ENCODE results near the gene C2orf72.

Gene C2orf72

DNA sequence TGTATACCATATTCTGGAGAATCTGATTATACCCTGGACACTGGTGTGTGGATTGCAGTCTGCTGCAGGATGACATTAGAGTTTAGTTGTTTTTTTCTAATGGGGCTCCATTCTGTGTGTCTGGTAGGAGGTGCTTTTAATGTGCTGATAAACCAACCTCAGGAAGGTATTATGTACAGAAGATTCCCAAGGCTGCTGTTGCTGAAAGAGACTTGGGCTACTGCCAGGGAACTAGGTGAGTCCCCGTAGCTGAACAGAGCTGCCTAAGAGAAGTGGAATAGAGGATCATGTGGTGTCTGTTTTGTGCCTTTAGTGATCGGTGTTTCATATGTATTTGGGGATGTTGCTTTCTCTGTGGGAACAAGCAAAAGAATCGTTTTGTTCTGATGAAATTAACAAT is 24.9 kb upstream of the C2orf72 start:
- no peaks in the 10 kb centered on the region for H3K36me3 ChIP-seq (ENCODE audit: insufficient read depth, low read length)
- no peak overlapping the region for H2AFZ ChIP-seq (ENCODE audit: low read length)
- H3K4me2 ChIP-seq (ENCODE audit: low read depth, low read length, poor library complexity, severe bottlenecking) = no peak overlapping the region
- no peak for TF ChIP-seq EZH2phosphoT487 (IDR thresholded peaks at IDR 0.05; ENCODE audit: borderline replicate concordance)
- TF ChIP-seq, protein P1, sequence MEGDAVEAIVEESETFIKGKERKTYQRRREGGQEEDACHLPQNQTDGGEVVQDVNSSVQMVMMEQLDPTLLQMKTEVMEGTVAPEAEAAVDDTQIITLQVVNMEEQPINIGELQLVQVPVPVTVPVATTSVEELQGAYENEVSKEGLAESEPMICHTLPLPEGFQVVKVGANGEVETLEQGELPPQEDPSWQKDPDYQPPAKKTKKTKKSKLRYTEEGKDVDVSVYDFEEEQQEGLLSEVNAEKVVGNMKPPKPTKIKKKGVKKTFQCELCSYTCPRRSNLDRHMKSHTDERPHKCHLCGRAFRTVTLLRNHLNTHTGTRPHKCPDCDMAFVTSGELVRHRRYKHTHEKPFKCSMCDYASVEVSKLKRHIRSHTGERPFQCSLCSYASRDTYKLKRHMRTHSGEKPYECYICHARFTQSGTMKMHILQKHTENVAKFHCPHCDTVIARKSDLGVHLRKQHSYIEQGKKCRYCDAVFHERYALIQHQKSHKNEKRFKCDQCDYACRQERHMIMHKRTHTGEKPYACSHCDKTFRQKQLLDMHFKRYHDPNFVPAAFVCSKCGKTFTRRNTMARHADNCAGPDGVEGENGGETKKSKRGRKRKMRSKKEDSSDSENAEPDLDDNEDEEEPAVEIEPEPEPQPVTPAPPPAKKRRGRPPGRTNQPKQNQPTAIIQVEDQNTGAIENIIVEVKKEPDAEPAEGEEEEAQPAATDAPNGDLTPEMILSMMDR (conservative IDR thresholded peaks at IDR 0.05; ENCODE audit: low read length) = no peak
- no peaks in the 10 kb centered on the region for H3K9me2 ChIP-seq (replicated peaks; ENCODE audit: low read depth, low read length)
- no peaks in the 10 kb centered on the region for H3K79me2 ChIP-seq (ENCODE audit: insufficient read depth, low read length)
- no peaks in the 10 kb centered on the region for H3K27me3 ChIP-seq (ENCODE audit: insufficient read depth, low read length, poor library complexity, severe bottlenecking)
- H3K4me1 ChIP-seq (ENCODE audit: insufficient read depth, low read length, poor library complexity, severe bottlenecking) = no peaks in the 10 kb centered on the region
- no peak overlapping the region for H3K9ac ChIP-seq (ENCODE audit: low read depth, low read length, poor library complexity, severe bottlenecking)
- no peaks in the 10 kb centered on the region for H4K20me1 ChIP-seq (ENCODE audit: insufficient read depth, low read length, poor library complexity, severe bottlenecking)
- no peaks in the 10 kb centered on the region for H3K9me3 ChIP-seq (ENCODE audit: insufficient read depth, low read depth, low read length)
- H3K4me3 ChIP-seq (ENCODE audit: low read length, poor library complexity, severe bottlenecking) = no peak overlapping the region
- no peaks in the 10 kb centered on the region for H3F3A ChIP-seq (ENCODE audit: low read depth)

DNA sequence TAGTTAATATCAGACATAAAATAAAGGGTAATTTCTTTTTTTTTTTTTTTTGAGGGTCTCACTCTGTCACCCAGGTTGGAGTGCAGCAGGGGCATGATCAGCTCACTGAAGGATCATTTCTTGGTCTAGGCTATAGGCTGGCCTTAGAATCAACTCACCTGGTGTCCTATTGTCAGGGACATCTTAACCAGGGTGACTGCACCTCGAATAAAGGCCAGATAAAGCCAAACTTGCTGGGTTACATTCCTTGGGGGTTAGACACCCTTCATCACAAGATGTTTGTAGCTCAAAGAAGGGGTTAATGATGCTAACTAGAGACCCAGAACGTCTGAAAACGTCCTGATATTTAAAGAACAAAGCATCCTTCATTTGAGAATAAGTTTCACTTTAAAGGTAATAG is 23.5 kb upstream of the C2orf72 start:
- H2AFZ ChIP-seq (ENCODE audit: low read length) = no peak overlapping the region
- no peaks in the 10 kb centered on the region for H3K27me3 ChIP-seq (ENCODE audit: insufficient read depth, low read length, poor library complexity, severe bottlenecking)
- no peaks in the 10 kb centered on the region for H3K36me3 ChIP-seq (ENCODE audit: insufficient read depth, low read length)
- H3K9ac ChIP-seq (ENCODE audit: low read depth, low read length, poor library complexity, severe bottlenecking) = no peak overlapping the region
- no peaks in the 10 kb centered on the region for H3F3A ChIP-seq (ENCODE audit: low read depth)
- no peak overlapping the region for H3K4me2 ChIP-seq (ENCODE audit: low read depth, low read length, poor library complexity, severe bottlenecking)
- H4K20me1 ChIP-seq (ENCODE audit: insufficient read depth, low read length, poor library complexity, severe bottlenecking) = no peaks in the 10 kb centered on the region
- H3K9me3 ChIP-seq (ENCODE audit: insufficient read depth, low read depth, low read length) = no peaks in the 10 kb centered on the region
- no peaks in the 10 kb centered on the region for H3K9me2 ChIP-seq (replicated peaks; ENCODE audit: low read depth, low read length)
- no peak for TF ChIP-seq EZH2phosphoT487 (IDR thresholded peaks at IDR 0.05; ENCODE audit: borderline replicate concordance)
- TF ChIP-seq, protein P1 (conservative IDR thresholded peaks at IDR 0.05; ENCODE audit: low read length) = no peak
- no peaks in the 10 kb centered on the region for H3K79me2 ChIP-seq (ENCODE audit: insufficient read depth, low read length)
- no peaks in the 10 kb centered on the region for H3K4me1 ChIP-seq (ENCODE audit: insufficient read depth, low read length, poor library complexity, severe bottlenecking)
- no peak overlapping the region for H3K4me3 ChIP-seq (ENCODE audit: low read length, poor library complexity, severe bottlenecking)

DNA sequence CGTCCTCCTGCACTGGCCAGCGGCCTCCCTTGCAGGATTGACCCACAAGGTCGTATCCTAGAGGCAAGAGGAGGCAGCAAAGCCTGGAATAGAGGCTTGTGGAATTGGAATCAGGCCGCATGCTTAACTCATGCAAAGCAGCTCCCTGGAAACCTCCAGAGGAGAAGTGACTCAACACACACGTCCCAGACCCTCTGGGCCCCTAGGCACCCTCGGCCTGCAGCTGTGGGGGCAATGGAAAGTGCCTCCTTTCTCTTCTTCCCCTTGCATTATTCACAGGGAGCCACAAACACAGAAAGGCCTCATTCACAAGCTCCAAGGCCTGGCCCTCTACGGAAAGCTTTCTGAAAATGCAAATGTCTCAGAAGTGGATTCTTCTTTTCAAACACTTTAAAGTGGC is 21.8 kb upstream of the C2orf72 start:
- H3F3A ChIP-seq (ENCODE audit: low read depth) = no peaks in the 10 kb centered on the region
- no peak overlapping the region for H3K4me2 ChIP-seq (ENCODE audit: low read depth, low read length, poor library complexity, severe bottlenecking)
- no peak overlapping the region for H2AFZ ChIP-seq (ENCODE audit: low read length)

DNA sequence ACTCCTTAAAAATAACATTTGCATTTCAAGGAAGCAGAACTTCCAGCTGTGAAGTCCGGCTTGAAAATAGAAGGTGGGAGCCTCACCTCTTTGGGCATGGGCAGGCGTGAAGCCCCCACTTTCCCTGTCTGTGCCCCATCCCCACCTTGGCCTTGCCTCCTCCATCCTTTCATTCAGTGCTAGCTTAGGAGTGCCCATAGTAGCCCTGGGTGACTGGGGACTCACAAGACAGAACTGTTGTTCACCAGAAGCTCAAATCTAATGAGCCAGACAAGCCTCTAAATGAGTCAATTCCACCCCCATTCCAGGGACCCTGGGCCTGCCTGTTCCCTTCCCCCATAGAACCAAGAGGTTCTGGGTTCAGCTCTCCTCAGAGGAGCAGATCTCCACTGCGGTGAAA is 21.4 kb upstream of the C2orf72 start:
- Histone ChIP-seq H4K20me1 (ENCODE audit: insufficient read depth, low read length, poor library complexity, severe bottlenecking) (no peaks in the 10 kb centered on the region), H2AFZ (ENCODE audit: low read length) (no peak overlapping the region), H3K9ac (ENCODE audit: low read depth, low read length, poor library complexity, severe bottlenecking) (no peak overlapping the region), H3K4me1 (ENCODE audit: insufficient read depth, low read length, poor library complexity, severe bottlenecking) (no peaks in the 10 kb centered on the region), H3K4me3 (ENCODE audit: low read length, poor library complexity, severe bottlenecking) (no peak overlapping the region), H3K4me2 (ENCODE audit: low read depth, low read length, poor library complexity, severe bottlenecking) (no peak overlapping the region), H3K27me3 (ENCODE audit: insufficient read depth, low read length, poor library complexity, severe bottlenecking) (no peaks in the 10 kb centered on the region), H3K79me2 (ENCODE audit: insufficient read depth, low read length) (no peaks in the 10 kb centered on the region), H3K36me3 (ENCODE audit: insufficient read depth, low read length) (no peaks in the 10 kb centered on the region), H3F3A (ENCODE audit: low read depth) (no peaks in the 10 kb centered on the region), H3K9me3 (ENCODE audit: insufficient read depth, low read depth, low read length) (no peaks in the 10 kb centered on the region), H3K9me2 (replicated peaks; ENCODE audit: low read depth, low read length) (no peaks in the 10 kb centered on the region)
- no peak for TF ChIP-seq EZH2phosphoT487 (IDR thresholded peaks at IDR 0.05; ENCODE audit: borderline replicate concordance)
- TF ChIP-seq, protein P1 (conservative IDR thresholded peaks at IDR 0.05; ENCODE audit: low read length) = no peak

More for the DNA sequence above, 21.8 kb upstream of the C2orf72 start:
- Histone ChIP-seq H3K9me3 (ENCODE audit: insufficient read depth, low read depth, low read length) (no peaks in the 10 kb centered on the region), H3K4me1 (ENCODE audit: insufficient read depth, low read length, poor library complexity, severe bottlenecking) (no peaks in the 10 kb centered on the region), H4K20me1 (ENCODE audit: insufficient read depth, low read length, poor library complexity, severe bottlenecking) (no peaks in the 10 kb centered on the region), H3K9me2 (replicated peaks; ENCODE audit: low read depth, low read length) (no peaks in the 10 kb centered on the region), H3K9ac (ENCODE audit: low read depth, low read length, poor library complexity, severe bottlenecking) (no peak overlapping the region), H3K36me3 (ENCODE audit: insufficient read depth, low read length) (no peaks in the 10 kb centered on the region), H3K27me3 (ENCODE audit: insufficient read depth, low read length, poor library complexity, severe bottlenecking) (no peaks in the 10 kb centered on the region), H3K79me2 (ENCODE audit: insufficient read depth, low read length) (no peaks in the 10 kb centered on the region), H3K4me3 (ENCODE audit: low read length, poor library complexity, severe bottlenecking) (no peak overlapping the region)
- no peak for TF ChIP-seq EZH2phosphoT487 (IDR thresholded peaks at IDR 0.05; ENCODE audit: borderline replicate concordance)
